NCI-H2171 treated with DMSO at 0.1 percent for 48 hours (cell line): Measurements from ENCODE around the gene WSB2.

ENCODE experiments used
- DNase-seq: peaks from one replicate; lab custom pipeline; 2025; lab: John Stamatoyannopoulos, UW

The WSB2 gene

GRCh38 chr12:117994551-117995438, 66.2 kb downstream of the WSB2 start:
- no peak for DNase-seq

DNA sequence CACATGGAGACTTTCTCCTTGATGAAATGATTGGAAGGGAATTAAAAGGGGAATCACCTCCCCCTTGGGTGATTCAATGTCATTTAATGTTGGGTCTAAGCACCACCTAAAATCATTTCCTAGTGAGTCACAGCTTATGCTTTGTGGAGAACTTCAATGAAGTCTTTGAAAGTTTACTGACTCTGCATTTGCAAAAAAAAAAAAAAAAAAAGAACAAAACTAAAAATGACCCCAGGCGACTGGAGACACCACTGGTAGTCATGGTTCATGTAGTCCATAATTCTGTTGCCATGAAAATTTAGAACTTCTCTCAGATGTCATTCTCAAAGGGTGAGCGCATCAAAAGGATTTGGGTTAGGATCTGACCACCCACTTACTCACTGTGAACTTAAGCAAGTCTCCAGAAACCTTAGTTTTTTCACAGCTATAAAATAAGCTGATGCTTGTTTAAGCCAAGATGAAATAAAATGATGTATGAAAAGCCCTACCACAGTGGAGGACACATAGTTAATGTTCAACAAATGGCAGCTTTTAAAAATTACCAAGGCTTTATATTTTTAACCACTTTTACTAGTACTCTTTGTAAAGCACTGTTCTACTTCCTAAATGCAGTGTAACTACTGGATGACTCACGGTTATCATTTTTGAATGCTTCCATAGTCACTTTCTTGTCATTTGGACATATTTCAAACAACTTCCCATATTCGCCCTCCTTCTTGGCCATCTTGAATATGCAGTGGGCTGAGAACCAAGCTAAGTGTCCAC, 74.1 kb downstream of the WSB2 start:
- no peak for DNase-seq

- DNase-seq = no peak
Measured at GRCh38 chr12:117985182-117985581, 75.8 kb downstream of the WSB2 start.
